GM19467 (cell line): ENCODE results near the gene NOC2L.

Experiments
- ATAC-seq: cut with Tn5 transposase; IDR thresholded peaks from one replicate; pipeline ENCODE4 v1.9.1; 2021; ENCODE audit warnings: mild to moderate bottlenecking, moderate library complexity; ENCODE audit not compliant: unreplicated experiment

The NOC2L gene

GRCh38 chr1:944341-945325 is 14.4 kb downstream of the NOC2L start:
- no peak for ATAC-seq

GRCh38 chr1:943545-944340 is 15.3 kb downstream of the NOC2L start:
- no peak for ATAC-seq

- no peak for ATAC-seq
Measured at GRCh38 chr1:942864-943533, 16.1 kb downstream of the NOC2L start.

- ATAC-seq: no peak
Measured at GRCh38 chr1:942411-942821, 16.6 kb downstream of the NOC2L start.

GRCh38 chr1:941588-942383 is 17.3 kb downstream of the NOC2L start:
- ATAC-seq: no peak

GRCh38 chr1:941015-941587 is 18.0 kb downstream of the NOC2L start:
- no peak for ATAC-seq

GRCh38 chr1:940107-941014 is 18.7 kb downstream of the NOC2L start:
- no peak for ATAC-seq

- no peak for ATAC-seq
Measured at GRCh38 chr1:939511-940106, 19.4 kb downstream of the NOC2L start.

GRCh38 chr1:938711-939489 is 20.2 kb downstream of the NOC2L start:
- no peak for ATAC-seq

GRCh38 chr1:938088-938683 is 20.9 kb downstream of the NOC2L start:
- no peak for ATAC-seq

- no peak for ATAC-seq
Measured at GRCh38 chr1:937521-937920, 21.5 kb downstream of the NOC2L start.

GRCh38 chr1:936348-937264 is 22.4 kb downstream of the NOC2L start:
- ATAC-seq: no peak

GRCh38 chr1:935751-936231 is 23.3 kb downstream of the NOC2L start:
- no peak for ATAC-seq

GRCh38 chr1:934991-935750 is 23.9 kb downstream of the NOC2L start:
- no peak for ATAC-seq

GRCh38 chr1:933603-933940 is 25.5 kb downstream of the NOC2L start:
- no peak for ATAC-seq
